ENCODE measurements around the gene ZMIZ1. TPM values are rescaled to one million over a fixed set of nuclear protein-coding genes. Genes with fewer than 3 reads are reported as not detected.

Gene ZMIZ1
- total RNA-seq, 1 experiment from 2014 or later, result 22.3 TPM

GRCh38 chr10:79305988-79306387, 237.2 kb downstream of the ZMIZ1 start:
- peaks cover 95% of the 10 kb centered on the region for H3K36me3 ChIP-seq

GRCh38 chr10:79306644-79307220, 238.0 kb downstream of the ZMIZ1 start:
- Histone ChIP-seq H3K4me1 (replicated peaks) (no peaks in the 10 kb centered on the region), H3K27ac (no peak overlapping the region), H3K27me3 (replicated peaks) (no peaks in the 10 kb centered on the region), H3K9me3 (replicated peaks) (no peaks in the 10 kb centered on the region), H3K4me3 (no peak overlapping the region), H3K36me3 (peaks cover 93% of the 10 kb centered on the region)
- DNase-seq (ENCODE audit: low read depth in 1 of 2, low spot score in 2 of 2), result no peak

More at GRCh38 chr10:79305988-79306387, 237.2 kb downstream of the ZMIZ1 start:
- H3K4me1 ChIP-seq (replicated peaks), result no peaks in the 10 kb centered on the region
- H3K27me3 ChIP-seq (replicated peaks), result no peaks in the 10 kb centered on the region
- DNase-seq (ENCODE audit: low read depth in 1 of 2, low spot score in 2 of 2), result no peak
- no peaks in the 10 kb centered on the region for H3K9me3 ChIP-seq (replicated peaks)
- no peak overlapping the region for H3K4me3 ChIP-seq
- H3K27ac ChIP-seq, result no peak overlapping the region

GRCh38 chr10:79308016-79308415, 239.2 kb downstream of the ZMIZ1 start:
- H3K27me3 ChIP-seq (replicated peaks), result no peaks in the 10 kb centered on the region
- peaks cover 97% of the 10 kb centered on the region for H3K36me3 ChIP-seq
- no peak overlapping the region for H3K27ac ChIP-seq
- H3K9me3 ChIP-seq (replicated peaks), result no peaks in the 10 kb centered on the region
- DNase-seq (ENCODE audit: low read depth in 1 of 2, low spot score in 2 of 2), result no peak
- H3K4me1 ChIP-seq (replicated peaks), result peaks cover 9% of the 10 kb centered on the region
- no peak overlapping the region for H3K4me3 ChIP-seq

DNA sequence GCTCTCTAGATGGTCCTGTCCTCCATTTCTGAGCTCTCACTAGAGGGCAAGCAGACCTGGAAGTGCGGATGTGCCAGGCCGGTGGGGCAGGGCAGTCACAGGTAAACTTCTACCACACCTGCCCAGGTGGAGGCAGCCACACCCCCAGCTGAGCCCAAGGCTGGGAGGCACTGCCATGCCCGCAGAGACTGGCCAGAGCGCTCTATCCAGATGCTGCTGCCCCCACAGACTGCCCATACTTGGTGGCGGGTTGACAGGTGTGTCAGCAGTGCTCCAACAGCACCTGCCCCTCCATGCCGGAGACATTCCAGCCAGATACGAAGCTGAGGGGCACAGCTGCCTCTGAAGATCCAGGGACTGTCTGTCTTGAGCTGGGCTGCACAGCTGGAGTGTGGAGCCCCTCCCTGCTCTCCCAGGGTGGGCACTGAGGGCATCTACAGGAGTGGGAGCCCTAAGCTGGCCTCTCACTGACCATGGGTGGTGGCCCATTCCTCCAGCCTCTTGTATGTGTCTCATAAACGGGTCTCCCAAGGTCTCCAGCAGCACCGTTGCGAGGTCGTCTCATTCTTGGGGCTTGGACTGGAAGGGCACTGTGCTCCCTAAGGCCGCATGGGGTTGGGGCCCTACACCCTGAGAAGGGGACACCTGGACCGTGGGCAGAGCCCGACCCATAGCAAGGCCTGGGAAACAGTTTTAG, 240.4 kb downstream of the ZMIZ1 start:
- Histone ChIP-seq H3K4me3 (no peak overlapping the region), H3K27ac (no peak overlapping the region), H3K27me3 (replicated peaks) (no peaks in the 10 kb centered on the region), H3K4me1 (replicated peaks) (peaks cover 20% of the 10 kb centered on the region), H3K9me3 (replicated peaks) (no peaks in the 10 kb centered on the region), H3K36me3 (peaks cover 96% of the 10 kb centered on the region)
- no peak for DNase-seq (ENCODE audit: low read depth in 1 of 2, low spot score in 2 of 2)

- H3K36me3 ChIP-seq, result peaks cover 91% of the 10 kb centered on the region
- no peak overlapping the region for H3K4me3 ChIP-seq
- H3K27ac ChIP-seq, result no peak overlapping the region
- no peak for DNase-seq (ENCODE audit: low read depth in 1 of 2, low spot score in 2 of 2)
- peaks cover 33% of the 10 kb centered on the region for H3K4me1 ChIP-seq (replicated peaks)
- no peaks in the 10 kb centered on the region for H3K9me3 ChIP-seq (replicated peaks)
- H3K27me3 ChIP-seq (replicated peaks), result no peaks in the 10 kb centered on the region
These were observed 241.6 kb downstream of the ZMIZ1 start for GRCh38 chr10:79310200-79310865.

GRCh38 chr10:79310911-79311573, 242.3 kb downstream of the ZMIZ1 start:
- Histone ChIP-seq H3K4me3 (no peak overlapping the region), H3K9me3 (replicated peaks) (no peaks in the 10 kb centered on the region), H3K4me1 (replicated peaks) (peaks cover 36% of the 10 kb centered on the region), H3K27me3 (replicated peaks) (no peaks in the 10 kb centered on the region), H3K36me3 (peaks cover 91% of the 10 kb centered on the region), H3K27ac (no peak overlapping the region)
- no peak for DNase-seq (ENCODE audit: low read depth in 1 of 2, low spot score in 2 of 2)

DNA sequence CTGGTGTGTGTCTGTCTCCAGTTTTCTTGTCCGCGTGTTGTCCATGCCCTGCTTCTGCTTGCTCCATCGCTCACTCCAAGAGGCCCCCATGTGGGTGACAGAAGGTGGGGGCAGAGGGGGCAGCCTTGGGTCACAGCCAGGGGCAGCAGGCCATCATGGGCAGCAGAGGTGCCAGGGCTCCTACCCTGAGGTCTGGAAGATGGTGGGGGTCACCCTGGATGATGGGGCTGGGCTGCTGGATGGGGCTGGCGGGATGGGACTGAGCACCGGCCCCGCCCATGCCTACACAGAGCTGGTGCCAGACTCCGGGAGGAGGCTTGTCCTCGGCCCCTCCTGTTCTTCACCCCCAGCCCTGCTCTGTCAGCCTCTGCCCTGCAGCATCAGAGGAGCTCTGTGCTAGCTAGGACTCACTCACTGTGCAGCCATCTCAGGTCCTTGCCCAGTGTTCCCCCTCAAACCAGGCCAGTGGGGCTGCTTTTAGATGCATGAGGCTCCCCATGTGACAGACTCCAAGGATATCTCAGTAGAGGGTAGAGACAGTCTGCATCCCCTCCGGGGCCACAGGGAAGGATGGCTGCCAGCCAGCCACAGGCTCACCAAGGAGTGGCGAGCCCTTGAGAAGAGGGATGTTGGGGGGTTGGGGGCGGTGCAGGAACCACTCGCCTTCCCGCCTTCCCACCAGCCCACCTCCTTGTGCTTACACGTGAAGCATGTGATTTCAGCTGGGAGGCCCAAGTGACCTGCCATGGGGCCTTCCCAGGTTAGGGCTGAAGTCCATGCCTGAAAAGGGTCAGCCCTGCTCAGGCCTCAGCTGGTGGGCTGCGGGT, 243.0 kb downstream of the ZMIZ1 start:
- Histone ChIP-seq H3K4me3 (no peak overlapping the region), H3K36me3 (peaks cover 88% of the 10 kb centered on the region), H3K4me1 (replicated peaks) (peaks cover 44% of the 10 kb centered on the region), H3K9me3 (replicated peaks) (no peaks in the 10 kb centered on the region), H3K27ac (no peak overlapping the region), H3K27me3 (replicated peaks) (no peaks in the 10 kb centered on the region)
- no peak for DNase-seq (ENCODE audit: low read depth in 1 of 2, low spot score in 2 of 2)

- DNase-seq (ENCODE audit: low read depth in 1 of 2, low spot score in 2 of 2), result no peak
- no peak overlapping the region for H3K27ac ChIP-seq
- H3K36me3 ChIP-seq, result peaks cover 81% of the 10 kb centered on the region
These were observed 243.9 kb downstream of the ZMIZ1 start for GRCh38 chr10:79312601-79313187.

GRCh38 chr10:79313320-79313719, 244.6 kb downstream of the ZMIZ1 start:
- Histone ChIP-seq H3K4me3 (no peak overlapping the region), H3K9me3 (replicated peaks) (no peaks in the 10 kb centered on the region; the same call in 1 of the 2 replicates), H3K27ac (no peak overlapping the region), H3K27me3 (replicated peaks) (no peaks in the 10 kb centered on the region), H3K36me3 (peaks cover 75% of the 10 kb centered on the region), H3K4me1 (replicated peaks) (peaks cover 59% of the 10 kb centered on the region)
- DNase-seq (ENCODE audit: low read depth in 1 of 2, low spot score in 2 of 2), result no peak

More at GRCh38 chr10:79312601-79313187, 243.9 kb downstream of the ZMIZ1 start:
- Histone ChIP-seq H3K4me3 (no peak overlapping the region), H3K27me3 (replicated peaks) (no peaks in the 10 kb centered on the region), H3K4me1 (replicated peaks) (peaks cover 53% of the 10 kb centered on the region), H3K9me3 (replicated peaks) (no peaks in the 10 kb centered on the region)

DNA sequence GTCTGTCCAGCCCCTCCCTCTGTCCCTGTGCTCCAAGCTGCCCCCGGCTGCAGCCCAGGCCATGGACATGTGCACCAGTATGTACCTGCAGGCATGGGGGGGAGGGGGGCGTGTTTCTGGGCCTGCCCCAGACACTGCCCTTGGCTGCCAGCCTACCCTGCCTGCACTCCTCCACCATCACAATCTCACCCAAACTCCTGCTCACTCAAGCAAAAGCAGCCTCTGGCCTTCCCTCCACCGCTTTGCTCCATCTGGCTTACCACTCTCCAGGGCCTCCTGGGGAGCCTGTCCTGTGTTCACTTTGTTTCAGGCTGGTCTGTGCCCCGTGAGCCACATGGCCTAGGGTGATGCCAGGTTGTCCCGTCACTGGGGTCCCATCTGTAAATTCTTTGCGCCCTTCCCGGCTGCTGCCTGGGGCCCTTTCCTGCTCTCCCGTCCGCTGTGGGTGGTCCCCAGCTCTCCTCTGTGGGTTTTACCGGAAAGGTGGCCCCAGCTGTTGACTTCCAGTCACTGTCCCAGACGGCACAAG, 245.2 kb downstream of the ZMIZ1 start:
- Histone ChIP-seq H3K27me3 (replicated peaks) (no peaks in the 10 kb centered on the region), H3K36me3 (peaks cover 68% of the 10 kb centered on the region), H3K4me1 (replicated peaks) (peaks cover 65% of the 10 kb centered on the region), H3K4me3 (no peak overlapping the region), H3K9me3 (replicated peaks) (no peaks in the 10 kb centered on the region; the same call in 1 of the 2 replicates), H3K27ac (peak overlapping the region; percentile 52; the same call in 1 of the 2 replicates)
- peak; percentile 83 to 92 for DNase-seq (ENCODE audit: low read depth in 1 of 2, low spot score in 2 of 2)

DNA sequence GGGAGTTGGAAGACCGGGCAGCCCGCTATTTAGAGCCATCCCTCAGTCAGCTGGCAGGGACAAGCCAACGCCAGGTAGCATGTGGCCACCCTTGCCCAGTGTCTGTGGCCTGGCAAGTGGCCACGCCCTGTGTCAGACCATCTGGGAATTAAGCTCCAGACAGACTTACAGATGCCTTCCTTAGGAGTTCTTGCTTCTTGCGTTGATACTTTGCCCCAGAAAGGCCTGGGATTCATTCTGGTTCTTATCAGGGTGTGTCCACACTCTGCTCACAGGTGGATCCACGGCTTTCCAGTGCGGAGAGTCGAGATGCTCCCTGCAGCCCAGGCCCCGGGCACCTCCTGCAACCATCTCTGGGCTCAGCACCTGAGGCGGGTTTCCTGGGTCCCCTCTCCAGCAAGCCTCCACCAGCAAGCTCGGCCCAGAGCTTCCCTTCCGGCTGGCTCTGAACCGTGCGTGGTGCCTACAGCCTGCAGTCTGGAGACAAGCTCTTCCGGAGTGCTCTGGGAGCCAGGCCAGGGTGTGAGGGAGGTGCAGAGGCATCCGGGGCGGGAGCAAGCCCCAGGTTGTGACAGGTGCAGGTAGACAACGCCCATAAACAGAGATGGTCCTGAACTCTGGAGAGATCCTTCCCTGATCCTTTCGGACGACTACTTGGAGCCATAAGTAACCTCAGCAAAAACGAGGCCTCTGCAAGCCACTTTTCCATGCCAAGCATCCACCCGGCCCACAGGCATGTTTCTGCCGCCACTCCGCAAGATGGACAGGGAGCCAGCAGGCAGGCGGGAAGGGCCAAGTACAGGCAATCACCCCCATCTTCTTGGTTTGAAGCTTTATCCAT, 246.2 kb downstream of the ZMIZ1 start:
- Histone ChIP-seq H3K4me1 (replicated peaks) (peaks cover 72% of the 10 kb centered on the region), H3K27ac (peak overlapping the region; percentile 52), H3K4me3 (no peak overlapping the region), H3K36me3 (peaks cover 58% of the 10 kb centered on the region), H3K27me3 (replicated peaks) (no peaks in the 10 kb centered on the region), H3K9me3 (replicated peaks) (no peaks in the 10 kb centered on the region; the same call in 1 of the 2 replicates)
- DNase-seq (ENCODE audit: low read depth in 1 of 2, low spot score in 2 of 2), result no peak

DNA sequence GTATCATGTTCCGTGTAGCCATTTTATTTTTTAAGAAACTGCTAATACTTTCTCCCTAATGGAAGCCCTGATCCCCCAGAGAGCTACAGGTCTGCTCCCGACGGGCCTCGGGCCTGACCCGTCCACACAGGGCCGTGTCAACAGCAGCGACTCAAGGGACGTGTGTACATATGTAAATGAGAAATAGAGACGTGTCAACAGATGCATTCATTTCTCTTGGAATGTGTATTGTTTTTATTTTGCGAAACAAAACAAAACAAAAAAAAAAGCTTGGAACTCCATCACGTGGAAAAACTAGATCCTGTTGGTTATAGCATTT, 246.8 kb downstream of the ZMIZ1 start:
- DNase-seq (ENCODE audit: low read depth in 1 of 2, low spot score in 2 of 2), result no peak
- peaks cover 78% of the 10 kb centered on the region for H3K4me1 ChIP-seq (replicated peaks)

More for the DNA sequence above, 246.8 kb downstream of the ZMIZ1 start:
- no peak overlapping the region for H3K4me3 ChIP-seq
- H3K27ac ChIP-seq, result no peak overlapping the region
- no peaks in the 10 kb centered on the region for H3K27me3 ChIP-seq (replicated peaks)
- H3K36me3 ChIP-seq, result peaks cover 52% of the 10 kb centered on the region
- H3K9me3 ChIP-seq (replicated peaks), result no peaks in the 10 kb centered on the region; the same call in 1 of the 2 replicates
